Measurements from ENCODE around the gene PSKH1. TPM values are rescaled to one million over a fixed set of nuclear protein-coding genes. Genes with fewer than 3 reads are reported as not detected.
A peak's percentile ranks its signal among the peaks of the same experiment; 100 is the strongest.

The PSKH1 gene
- total and polyA plus RNA-seq, 9 of the 15 experiments (the other 6 are each of a cell fraction or from before 2014, with no cell fraction given) = 0.96 to 20.9 (median 9.4) TPM

DNA sequence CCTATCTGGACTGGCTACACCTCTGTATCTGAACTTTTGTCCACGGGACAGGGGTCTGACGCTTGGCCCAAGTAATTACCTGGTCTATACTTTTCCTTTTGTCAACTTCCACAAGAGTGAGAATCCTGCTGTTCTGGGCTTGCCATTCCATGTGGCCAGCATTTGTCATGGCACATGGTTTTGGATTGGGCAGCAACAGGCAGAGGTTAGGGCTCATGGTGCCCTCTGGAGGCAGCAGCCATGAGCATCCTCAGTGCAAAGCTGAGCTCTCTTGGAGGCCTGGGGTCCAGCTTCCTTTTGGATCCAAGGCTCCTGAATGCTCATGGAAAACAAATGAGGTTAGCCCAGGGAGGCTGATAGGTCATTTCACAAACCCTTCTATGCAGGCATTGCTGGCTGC is 27.7 kb upstream of the PSKH1 start (continued):
- TF ChIP-seq, protein P1, sequence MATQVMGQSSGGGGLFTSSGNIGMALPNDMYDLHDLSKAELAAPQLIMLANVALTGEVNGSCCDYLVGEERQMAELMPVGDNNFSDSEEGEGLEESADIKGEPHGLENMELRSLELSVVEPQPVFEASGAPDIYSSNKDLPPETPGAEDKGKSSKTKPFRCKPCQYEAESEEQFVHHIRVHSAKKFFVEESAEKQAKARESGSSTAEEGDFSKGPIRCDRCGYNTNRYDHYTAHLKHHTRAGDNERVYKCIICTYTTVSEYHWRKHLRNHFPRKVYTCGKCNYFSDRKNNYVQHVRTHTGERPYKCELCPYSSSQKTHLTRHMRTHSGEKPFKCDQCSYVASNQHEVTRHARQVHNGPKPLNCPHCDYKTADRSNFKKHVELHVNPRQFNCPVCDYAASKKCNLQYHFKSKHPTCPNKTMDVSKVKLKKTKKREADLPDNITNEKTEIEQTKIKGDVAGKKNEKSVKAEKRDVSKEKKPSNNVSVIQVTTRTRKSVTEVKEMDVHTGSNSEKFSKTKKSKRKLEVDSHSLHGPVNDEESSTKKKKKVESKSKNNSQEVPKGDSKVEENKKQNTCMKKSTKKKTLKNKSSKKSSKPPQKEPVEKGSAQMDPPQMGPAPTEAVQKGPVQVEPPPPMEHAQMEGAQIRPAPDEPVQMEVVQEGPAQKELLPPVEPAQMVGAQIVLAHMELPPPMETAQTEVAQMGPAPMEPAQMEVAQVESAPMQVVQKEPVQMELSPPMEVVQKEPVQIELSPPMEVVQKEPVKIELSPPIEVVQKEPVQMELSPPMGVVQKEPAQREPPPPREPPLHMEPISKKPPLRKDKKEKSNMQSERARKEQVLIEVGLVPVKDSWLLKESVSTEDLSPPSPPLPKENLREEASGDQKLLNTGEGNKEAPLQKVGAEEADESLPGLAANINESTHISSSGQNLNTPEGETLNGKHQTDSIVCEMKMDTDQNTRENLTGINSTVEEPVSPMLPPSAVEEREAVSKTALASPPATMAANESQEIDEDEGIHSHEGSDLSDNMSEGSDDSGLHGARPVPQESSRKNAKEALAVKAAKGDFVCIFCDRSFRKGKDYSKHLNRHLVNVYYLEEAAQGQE (IDR thresholded peaks at IDR 0.05; ENCODE audit: borderline replicate concordance) = peak; percentile 57
- TF ChIP-seq, protein P1 (CRISPR knock-in tag; IDR thresholded peaks at IDR 0.05; ENCODE audit: low read depth) = no peak
- TF ChIP-seq PCBP1 (IDR thresholded peaks at IDR 0.05; ENCODE audit: low read depth, low read length, poor library complexity, severe bottlenecking) (no peak), ZNF143 (CRISPR knock-in tag; IDR thresholded peaks at IDR 0.05) (no peak), HEY1 (CRISPR knock-in tag; IDR thresholded peaks at IDR 0.05; ENCODE audit: borderline replicate concordance) (no peak), RB1 (IDR thresholded peaks at IDR 0.05; ENCODE audit: low read depth) (no peak), NR4A1 (CRISPR knock-in tag; IDR thresholded peaks at IDR 0.05) (no peak), NR4A1 (tag; IDR thresholded peaks at IDR 0.05) (no peak), KAT2B (IDR thresholded peaks at IDR 0.05; ENCODE audit: low read depth, low read length) (no peak), ARID2 (IDR thresholded peaks at IDR 0.05) (no peak)
- TF ChIP-seq, protein P2, sequence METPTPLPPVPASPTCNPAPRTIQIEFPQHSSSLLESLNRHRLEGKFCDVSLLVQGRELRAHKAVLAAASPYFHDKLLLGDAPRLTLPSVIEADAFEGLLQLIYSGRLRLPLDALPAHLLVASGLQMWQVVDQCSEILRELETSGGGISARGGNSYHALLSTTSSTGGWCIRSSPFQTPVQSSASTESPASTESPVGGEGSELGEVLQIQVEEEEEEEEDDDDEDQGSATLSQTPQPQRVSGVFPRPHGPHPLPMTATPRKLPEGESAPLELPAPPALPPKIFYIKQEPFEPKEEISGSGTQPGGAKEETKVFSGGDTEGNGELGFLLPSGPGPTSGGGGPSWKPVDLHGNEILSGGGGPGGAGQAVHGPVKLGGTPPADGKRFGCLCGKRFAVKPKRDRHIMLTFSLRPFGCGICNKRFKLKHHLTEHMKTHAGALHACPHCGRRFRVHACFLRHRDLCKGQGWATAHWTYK (CRISPR knock-in tag; IDR thresholded peaks at IDR 0.05) = no peak
- TF ChIP-seq, protein P3, sequence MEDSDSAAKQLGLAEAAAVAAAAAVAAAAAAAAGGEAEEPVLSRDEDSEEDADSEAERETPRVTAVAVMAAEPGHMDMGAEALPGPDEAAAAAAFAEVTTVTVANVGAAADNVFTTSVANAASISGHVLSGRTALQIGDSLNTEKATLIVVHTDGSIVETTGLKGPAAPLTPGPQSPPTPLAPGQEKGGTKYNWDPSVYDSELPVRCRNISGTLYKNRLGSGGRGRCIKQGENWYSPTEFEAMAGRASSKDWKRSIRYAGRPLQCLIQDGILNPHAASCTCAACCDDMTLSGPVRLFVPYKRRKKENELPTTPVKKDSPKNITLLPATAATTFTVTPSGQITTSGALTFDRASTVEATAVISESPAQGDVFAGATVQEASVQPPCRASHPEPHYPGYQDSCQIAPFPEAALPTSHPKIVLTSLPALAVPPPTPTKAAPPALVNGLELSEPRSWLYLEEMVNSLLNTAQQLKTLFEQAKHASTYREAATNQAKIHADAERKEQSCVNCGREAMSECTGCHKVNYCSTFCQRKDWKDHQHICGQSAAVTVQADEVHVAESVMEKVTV (CRISPR knock-in tag; IDR thresholded peaks at IDR 0.05) = peak; percentile 29; the same call in 1 of the 2 replicates
- TF ChIP-seq, protein P4, sequence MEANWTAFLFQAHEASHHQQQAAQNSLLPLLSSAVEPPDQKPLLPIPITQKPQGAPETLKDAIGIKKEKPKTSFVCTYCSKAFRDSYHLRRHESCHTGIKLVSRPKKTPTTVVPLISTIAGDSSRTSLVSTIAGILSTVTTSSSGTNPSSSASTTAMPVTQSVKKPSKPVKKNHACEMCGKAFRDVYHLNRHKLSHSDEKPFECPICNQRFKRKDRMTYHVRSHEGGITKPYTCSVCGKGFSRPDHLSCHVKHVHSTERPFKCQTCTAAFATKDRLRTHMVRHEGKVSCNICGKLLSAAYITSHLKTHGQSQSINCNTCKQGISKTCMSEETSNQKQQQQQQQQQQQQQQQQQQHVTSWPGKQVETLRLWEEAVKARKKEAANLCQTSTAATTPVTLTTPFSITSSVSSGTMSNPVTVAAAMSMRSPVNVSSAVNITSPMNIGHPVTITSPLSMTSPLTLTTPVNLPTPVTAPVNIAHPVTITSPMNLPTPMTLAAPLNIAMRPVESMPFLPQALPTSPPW (CRISPR knock-in tag; IDR thresholded peaks at IDR 0.05) = no peak
- TF ChIP-seq, protein P5, sequence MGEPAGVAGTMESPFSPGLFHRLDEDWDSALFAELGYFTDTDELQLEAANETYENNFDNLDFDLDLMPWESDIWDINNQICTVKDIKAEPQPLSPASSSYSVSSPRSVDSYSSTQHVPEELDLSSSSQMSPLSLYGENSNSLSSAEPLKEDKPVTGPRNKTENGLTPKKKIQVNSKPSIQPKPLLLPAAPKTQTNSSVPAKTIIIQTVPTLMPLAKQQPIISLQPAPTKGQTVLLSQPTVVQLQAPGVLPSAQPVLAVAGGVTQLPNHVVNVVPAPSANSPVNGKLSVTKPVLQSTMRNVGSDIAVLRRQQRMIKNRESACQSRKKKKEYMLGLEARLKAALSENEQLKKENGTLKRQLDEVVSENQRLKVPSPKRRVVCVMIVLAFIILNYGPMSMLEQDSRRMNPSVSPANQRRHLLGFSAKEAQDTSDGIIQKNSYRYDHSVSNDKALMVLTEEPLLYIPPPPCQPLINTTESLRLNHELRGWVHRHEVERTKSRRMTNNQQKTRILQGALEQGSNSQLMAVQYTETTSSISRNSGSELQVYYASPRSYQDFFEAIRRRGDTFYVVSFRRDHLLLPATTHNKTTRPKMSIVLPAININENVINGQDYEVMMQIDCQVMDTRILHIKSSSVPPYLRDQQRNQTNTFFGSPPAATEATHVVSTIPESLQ (CRISPR knock-in tag; IDR thresholded peaks at IDR 0.05) = no peak
